ENCODE data around the gene FHIP1A.
A peak's percentile ranks its signal among the peaks of the same experiment; 100 is the strongest.

Gene FHIP1A

GRCh38 chr4:151417766-151418376 lies 8.9 kb downstream of the FHIP1A start:
- TF ChIP-seq CTCF (conservative IDR thresholded peaks at IDR 0.05; ENCODE audit: low read depth, low read length): no peak
- DNase-seq (ENCODE audit: low read depth): no peak
- no peak overlapping the region for H3K4me3 ChIP-seq (ENCODE audit: low read length)

- peak; percentile 65 for DNase-seq (ENCODE audit: low read depth)
- no peak for TF ChIP-seq CTCF (conservative IDR thresholded peaks at IDR 0.05; ENCODE audit: low read depth, low read length)
- no peak overlapping the region for H3K4me3 ChIP-seq (ENCODE audit: low read length)
These were observed 9.4 kb downstream of the FHIP1A start for GRCh38 chr4:151418385-151418784.

GRCh38 chr4:151418856-151419255 lies 9.9 kb downstream of the FHIP1A start:
- TF ChIP-seq CTCF (conservative IDR thresholded peaks at IDR 0.05; ENCODE audit: low read depth, low read length): no peak
- no peak for DNase-seq (ENCODE audit: low read depth)
- no peak overlapping the region for H3K4me3 ChIP-seq (ENCODE audit: low read length)

- no peak for TF ChIP-seq CTCF (conservative IDR thresholded peaks at IDR 0.05; ENCODE audit: low read depth, low read length)
- no peak overlapping the region for H3K4me3 ChIP-seq (ENCODE audit: low read length)
- no peak for DNase-seq (ENCODE audit: low read depth)
These were observed 11.4 kb downstream of the FHIP1A start for GRCh38 chr4:151420250-151420807.

- DNase-seq (ENCODE audit: low read depth): no peak
- H3K4me3 ChIP-seq (ENCODE audit: low read length): no peak overlapping the region
- no peak for TF ChIP-seq CTCF (conservative IDR thresholded peaks at IDR 0.05; ENCODE audit: low read depth, low read length)
These were observed 13.9 kb downstream of the FHIP1A start for GRCh38 chr4:151422854-151423253.

GRCh38 chr4:151426513-151426912 lies 17.5 kb downstream of the FHIP1A start:
- no peak for DNase-seq (ENCODE audit: low read depth)
- no peak overlapping the region for H3K4me3 ChIP-seq (ENCODE audit: low read length)
- TF ChIP-seq CTCF (conservative IDR thresholded peaks at IDR 0.05; ENCODE audit: low read depth, low read length): no peak

- no peak overlapping the region for H3K4me3 ChIP-seq (ENCODE audit: low read length)
- no peak for DNase-seq (ENCODE audit: low read depth)
- no peak for TF ChIP-seq CTCF (conservative IDR thresholded peaks at IDR 0.05; ENCODE audit: low read depth, low read length)
These were observed 18.3 kb downstream of the FHIP1A start for GRCh38 chr4:151427266-151427665.
